Neural cell (in vitro differentiated cells): ENCODE results near the gene ACTRT2. TPM values are rescaled to one million over a fixed set of nuclear protein-coding genes. Genes with fewer than 3 reads are reported as not detected.

ENCODE experiments used
- H2AFZ ChIP-seq: fragments of 200-600, 300-800 bp; sonication (generic), shearing (Covaris generic); 2 replicates; pipeline ENCODE4 v1.6.0; 2014; ENCODE audit warnings: low read depth, mild to moderate bottlenecking, antibody characterized with exemption, low read length, moderate library complexity
- H3F3A ChIP-seq: fragments of 200-600 bp; shearing (Covaris generic); 2 replicates; pipeline ENCODE4 v1.6.1; 2016; ENCODE audit warnings: mild to moderate bottlenecking, moderate library complexity, mixed read lengths, antibody characterized with exemption, low read length; ENCODE audit not compliant: insufficient read depth, poor library complexity, severe bottlenecking
- H3K27ac ChIP-seq: fragments of 200-600, 300-800 bp; sonication (generic), shearing (Covaris generic); 2 replicates; pipeline ENCODE4 v1.5.1; 2014; ENCODE audit warnings: mild to moderate bottlenecking, low read length, moderate library complexity
- H3K27me3 ChIP-seq: fragments of 300-800, 200-600 bp; sonication (generic), shearing (Covaris generic); 2 replicates; pipeline ENCODE4 v1.6.0; 2014; ENCODE audit warnings: mild to moderate bottlenecking, low read depth, low read length, moderate library complexity; ENCODE audit not compliant: insufficient read depth
- H3K36me3 ChIP-seq: fragments of 300-800, 200-600 bp; sonication (generic), shearing (Covaris generic); 2 replicates; pipeline ENCODE4 v1.5.1; 2014; ENCODE audit warnings: mild to moderate bottlenecking, antibody characterized with exemption, low read length, moderate library complexity; ENCODE audit not compliant: insufficient read depth
- H3K4me2 ChIP-seq: fragments of 300-800, 200-600 bp; sonication (generic), shearing (Covaris generic); 2 replicates; pipeline ENCODE4 v1.6.0; 2014; ENCODE audit warnings: mild to moderate bottlenecking, low read length
- H3K4me3 ChIP-seq: fragments of 300-800, 200-600 bp; sonication (generic), shearing (Covaris generic); 2 replicates; pipeline ENCODE4 v1.5.1; 2014; ENCODE audit warnings: mild to moderate bottlenecking, low read length, moderate library complexity
- H3K79me2 ChIP-seq: fragments of 200-600 bp; shearing (Covaris generic); replicated peaks from 2 replicates; pipeline ENCODE4 v1.6.0; 2014; ENCODE audit warnings: mild to moderate bottlenecking, low read length, moderate library complexity; ENCODE audit not compliant: insufficient read depth
- H3K9ac ChIP-seq: fragments of 300-800, 200-600 bp; sonication (generic), shearing (Covaris generic); 2 replicates; pipeline ENCODE4 v1.6.1; 2016; ENCODE audit warnings: mild to moderate bottlenecking, low read length, mixed read lengths
- H3K9me2 ChIP-seq: fragments of 200-600 bp; shearing (Covaris generic); 2 replicates; pipeline ENCODE4 v1.6.1; 2016; ENCODE audit warnings: mild to moderate bottlenecking, low read length, mixed read lengths; ENCODE audit not compliant: insufficient read depth
- H3K9me3 ChIP-seq: fragments of 200-600, 300-800 bp; sonication (generic), shearing (Covaris generic); 2 replicates; pipeline ENCODE4 v1.6.1; 2016; ENCODE audit warnings: mild to moderate bottlenecking, mixed run types, low read length, moderate library complexity, mixed read lengths
- H4K20me1 ChIP-seq: fragments of 200-600 bp; shearing (Covaris generic); 2 replicates; pipeline ENCODE4 v1.6.1; 2016; ENCODE audit warnings: mild to moderate bottlenecking, mixed run types; ENCODE audit not compliant: insufficient read depth
- EP300 ChIP-seq: fragments of 450-650 bp; conservative IDR thresholded peaks from 2 replicates; pipeline ENCODE4 v1.6.1; 2014; ENCODE audit warnings: antibody characterized with exemption, mild to moderate bottlenecking, moderate library complexity; ENCODE audit not compliant: poor library complexity, severe bottlenecking
- EZH2 ChIP-seq: fragments of 200-600, 300-800 bp; shearing (Covaris generic), sonication (generic); IDR thresholded peaks from 2 replicates; pipeline ENCODE4 v1.6.1; 2014; ENCODE audit warnings: antibody characterized with exemption, low read length, borderline replicate concordance, mild to moderate bottlenecking; ENCODE audit not compliant: insufficient read depth, poor library complexity, severe bottlenecking
- MXI1 ChIP-seq: fragments of 450-650 bp; conservative IDR thresholded peaks from 2 replicates; pipeline ENCODE4 v1.6.1; 2014; ENCODE audit warnings: antibody characterized with exemption, mild to moderate bottlenecking; ENCODE audit not compliant: poor library complexity, severe bottlenecking
- POLR2AphosphoS5 ChIP-seq: IDR thresholded peaks from 2 replicates; pipeline ENCODE4 v1.6.1; 2012
- RAD21 ChIP-seq: fragments of 450-650 bp; conservative IDR thresholded peaks from 2 replicates; pipeline ENCODE4 v1.6.1; 2014; ENCODE audit warnings: antibody characterized with exemption, mild to moderate bottlenecking, moderate library complexity
- SMC3 ChIP-seq: fragments of 450-650 bp; conservative IDR thresholded peaks from 2 replicates; pipeline ENCODE4 v1.6.1; 2014; ENCODE audit warnings: antibody characterized with exemption, mild to moderate bottlenecking, moderate library complexity; ENCODE audit not compliant: poor library complexity
- TAF1 ChIP-seq: IDR thresholded peaks from 2 replicates; pipeline ENCODE4 v1.6.1; 2012; ENCODE audit warnings: low read depth
- polyA plus RNA-seq: library from polyadenylated mRNA; depleted of rRNA; stranded (reverse); fragments of >200 nt; gene quantifications from 2 replicates; pipeline ENCODE4 v1.2.3, GENCODE V29; 2014
- TF ChIP-seq, protein P1 (sequence below): IDR thresholded peaks from 2 replicates; pipeline ENCODE4 v1.6.1; 2012; ENCODE audit warnings: borderline replicate concordance
- TF ChIP-seq, protein P2 (sequence below): fragments of 450-650 bp; IDR thresholded peaks from 2 replicates; pipeline ENCODE4 v1.5.1; 2014; ENCODE audit warnings: antibody characterized with exemption, mild to moderate bottlenecking, moderate library complexity; ENCODE audit not compliant: poor library complexity, severe bottlenecking

Gene ACTRT2
- polyA plus RNA-seq, 1 donor from 2014 or later: not detected

DNA sequence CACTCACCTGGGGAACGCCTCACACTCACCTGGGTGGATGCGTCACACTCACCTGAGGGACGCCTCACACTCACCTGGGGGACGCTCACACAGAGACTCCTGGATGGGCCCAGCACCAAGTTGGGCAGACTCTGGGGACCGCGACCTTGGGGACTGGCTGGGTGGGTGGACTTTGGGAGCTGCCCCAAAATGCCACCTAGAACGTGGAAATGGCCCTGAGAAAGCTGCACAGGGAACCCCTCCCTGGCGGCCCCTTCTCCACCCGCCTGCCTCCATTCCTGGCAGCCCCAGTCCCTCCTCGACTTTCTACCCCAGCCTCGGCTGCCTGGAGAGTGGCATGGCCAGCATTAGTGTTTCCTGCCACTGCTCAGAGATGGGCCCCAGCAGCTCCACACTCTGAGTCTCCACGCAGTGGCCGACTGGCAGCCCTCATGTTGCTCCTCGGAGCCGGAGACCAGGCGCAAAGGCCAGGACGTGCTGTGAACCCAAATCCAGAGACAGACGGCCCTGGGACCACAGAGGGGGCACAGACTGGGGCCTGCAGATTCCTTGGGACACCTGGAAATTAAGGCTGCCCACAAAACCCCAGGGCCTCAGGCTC, 46.5 kb upstream of the ACTRT2 start:
- no peaks in the 10 kb centered on the region for H3K36me3 ChIP-seq
- no peak overlapping the region for H3K27ac ChIP-seq
- H3F3A ChIP-seq: no peaks in the 10 kb centered on the region
- no peak overlapping the region for H2AFZ ChIP-seq
- TF ChIP-seq TAF1 (no peak), MXI1 (no peak), EP300 (no peak), SMC3 (no peak), POLR2AphosphoS5 (no peak), RAD21 (no peak), EZH2 (no peak)
- TF ChIP-seq, protein P1, sequence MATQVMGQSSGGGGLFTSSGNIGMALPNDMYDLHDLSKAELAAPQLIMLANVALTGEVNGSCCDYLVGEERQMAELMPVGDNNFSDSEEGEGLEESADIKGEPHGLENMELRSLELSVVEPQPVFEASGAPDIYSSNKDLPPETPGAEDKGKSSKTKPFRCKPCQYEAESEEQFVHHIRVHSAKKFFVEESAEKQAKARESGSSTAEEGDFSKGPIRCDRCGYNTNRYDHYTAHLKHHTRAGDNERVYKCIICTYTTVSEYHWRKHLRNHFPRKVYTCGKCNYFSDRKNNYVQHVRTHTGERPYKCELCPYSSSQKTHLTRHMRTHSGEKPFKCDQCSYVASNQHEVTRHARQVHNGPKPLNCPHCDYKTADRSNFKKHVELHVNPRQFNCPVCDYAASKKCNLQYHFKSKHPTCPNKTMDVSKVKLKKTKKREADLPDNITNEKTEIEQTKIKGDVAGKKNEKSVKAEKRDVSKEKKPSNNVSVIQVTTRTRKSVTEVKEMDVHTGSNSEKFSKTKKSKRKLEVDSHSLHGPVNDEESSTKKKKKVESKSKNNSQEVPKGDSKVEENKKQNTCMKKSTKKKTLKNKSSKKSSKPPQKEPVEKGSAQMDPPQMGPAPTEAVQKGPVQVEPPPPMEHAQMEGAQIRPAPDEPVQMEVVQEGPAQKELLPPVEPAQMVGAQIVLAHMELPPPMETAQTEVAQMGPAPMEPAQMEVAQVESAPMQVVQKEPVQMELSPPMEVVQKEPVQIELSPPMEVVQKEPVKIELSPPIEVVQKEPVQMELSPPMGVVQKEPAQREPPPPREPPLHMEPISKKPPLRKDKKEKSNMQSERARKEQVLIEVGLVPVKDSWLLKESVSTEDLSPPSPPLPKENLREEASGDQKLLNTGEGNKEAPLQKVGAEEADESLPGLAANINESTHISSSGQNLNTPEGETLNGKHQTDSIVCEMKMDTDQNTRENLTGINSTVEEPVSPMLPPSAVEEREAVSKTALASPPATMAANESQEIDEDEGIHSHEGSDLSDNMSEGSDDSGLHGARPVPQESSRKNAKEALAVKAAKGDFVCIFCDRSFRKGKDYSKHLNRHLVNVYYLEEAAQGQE: no peak
- TF ChIP-seq, protein P2, sequence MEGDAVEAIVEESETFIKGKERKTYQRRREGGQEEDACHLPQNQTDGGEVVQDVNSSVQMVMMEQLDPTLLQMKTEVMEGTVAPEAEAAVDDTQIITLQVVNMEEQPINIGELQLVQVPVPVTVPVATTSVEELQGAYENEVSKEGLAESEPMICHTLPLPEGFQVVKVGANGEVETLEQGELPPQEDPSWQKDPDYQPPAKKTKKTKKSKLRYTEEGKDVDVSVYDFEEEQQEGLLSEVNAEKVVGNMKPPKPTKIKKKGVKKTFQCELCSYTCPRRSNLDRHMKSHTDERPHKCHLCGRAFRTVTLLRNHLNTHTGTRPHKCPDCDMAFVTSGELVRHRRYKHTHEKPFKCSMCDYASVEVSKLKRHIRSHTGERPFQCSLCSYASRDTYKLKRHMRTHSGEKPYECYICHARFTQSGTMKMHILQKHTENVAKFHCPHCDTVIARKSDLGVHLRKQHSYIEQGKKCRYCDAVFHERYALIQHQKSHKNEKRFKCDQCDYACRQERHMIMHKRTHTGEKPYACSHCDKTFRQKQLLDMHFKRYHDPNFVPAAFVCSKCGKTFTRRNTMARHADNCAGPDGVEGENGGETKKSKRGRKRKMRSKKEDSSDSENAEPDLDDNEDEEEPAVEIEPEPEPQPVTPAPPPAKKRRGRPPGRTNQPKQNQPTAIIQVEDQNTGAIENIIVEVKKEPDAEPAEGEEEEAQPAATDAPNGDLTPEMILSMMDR: no peak
- H3K4me2 ChIP-seq: no peak overlapping the region
- H3K27me3 ChIP-seq: no peaks in the 10 kb centered on the region
- no peak overlapping the region for H3K9ac ChIP-seq
- H3K9me2 ChIP-seq: no peaks in the 10 kb centered on the region
- no peaks in the 10 kb centered on the region for H4K20me1 ChIP-seq
- peaks cover 4% of the 10 kb centered on the region for H3K9me3 ChIP-seq
- no peaks in the 10 kb centered on the region for H3K79me2 ChIP-seq
- H3K4me3 ChIP-seq: no peak overlapping the region

DNA sequence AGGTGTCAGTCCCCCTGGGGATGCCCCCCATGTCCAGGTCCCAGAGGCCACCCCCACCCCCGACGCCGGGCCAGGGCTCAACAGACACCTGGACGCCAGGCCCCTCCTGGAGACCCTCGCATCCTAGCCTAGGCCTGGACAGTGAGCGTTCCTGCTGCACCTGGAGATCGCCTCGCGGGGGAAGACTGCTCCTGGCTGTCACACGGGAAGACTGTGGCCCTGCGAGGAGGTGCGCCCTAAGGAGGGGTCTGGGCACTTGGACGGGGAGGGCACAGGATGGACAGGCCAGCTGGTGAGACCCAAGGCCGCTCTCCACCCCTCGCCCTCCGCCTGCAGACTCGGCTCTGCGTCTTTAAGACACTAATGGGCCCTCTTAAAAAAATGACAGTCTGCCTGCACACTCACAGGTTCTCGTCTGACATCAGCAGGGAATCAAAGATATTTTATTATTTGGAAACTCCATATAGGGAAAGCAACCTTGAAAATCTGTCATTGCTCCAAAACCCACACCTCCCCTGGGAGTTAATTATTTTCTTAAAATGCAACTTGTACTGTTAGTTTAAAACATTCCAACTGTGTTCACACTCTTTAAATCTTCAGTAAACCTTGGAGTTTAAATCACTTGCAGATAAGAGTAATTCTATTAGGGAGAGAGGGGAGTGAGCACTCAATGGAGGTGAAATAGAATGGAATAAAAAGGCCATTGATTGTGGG, 45.6 kb upstream of the ACTRT2 start:
- Histone ChIP-seq H3F3A (no peaks in the 10 kb centered on the region), H4K20me1 (no peaks in the 10 kb centered on the region), H3K36me3 (no peaks in the 10 kb centered on the region), H3K9me2 (no peaks in the 10 kb centered on the region), H3K79me2 (no peaks in the 10 kb centered on the region), H3K4me3 (no peak overlapping the region), H3K27me3 (no peaks in the 10 kb centered on the region), H3K9me3 (peaks cover 4% of the 10 kb centered on the region), H3K27ac (no peak overlapping the region), H3K9ac (no peak overlapping the region), H3K4me2 (no peak overlapping the region), H2AFZ (no peak overlapping the region)
- TF ChIP-seq RAD21 (no peak), EP300 (no peak), TAF1 (no peak), POLR2AphosphoS5 (no peak), EZH2 (no peak), SMC3 (no peak), MXI1 (no peak)
- TF ChIP-seq, protein P1: no peak
